HCT116 (cell line): ENCODE data around the gene CPNE8. TPM values are rescaled to one million over a fixed set of nuclear protein-coding genes. Genes with fewer than 3 reads are reported as not detected.

Experiments used
- ATAC-seq: fragments of 200-7000 bp; cut with Tn5 transposase; 2 replicates; pipeline ENCODE4 v1.9.1; 2020; ENCODE audit warnings: mild to moderate bottlenecking, moderate library complexity
- BruUV-seq: library from RNA; stranded (reverse); fragments of 400-500 nt; replicated peaks from 2 replicates; lab custom pipeline; 2021; lab: Mats Ljungman, UMichigan
- CTCF ChIA-PET: fragments of 300-600 bp; sonication (Branson Sonifier 250); formaldehyde crosslinking; loops from one replicate; lab custom pipeline; 2021; ENCODE audit warnings: antibody characterized with exemption; lab: Charles Lee
- POLR2A ChIA-PET: fragments of 300-600, 350-600 bp; sonication (Branson Sonifier 250); formaldehyde crosslinking; loops from one replicate; lab custom pipeline; 2021; ENCODE audit warnings: antibody characterized with exemption; lab: Charles Lee
- RAD21 ChIA-PET, 2 experiments: fragments of 300-600 bp; sonication (Branson Sonifier 250); formaldehyde crosslinking; loops; one replicate each; lab custom pipeline; 2023; ENCODE audit warnings: low total read pairs in 2 of 2; ENCODE audit not compliant: uncharacterized antibody in 2 of 2, unreplicated experiment in 2 of 2, low non-redundant PET in 1 of 2; lab: Charles Lee
- DNase-seq: peaks from one replicate; pipeline ENCODE4 v3.0.0-alpha.2; 2010; ENCODE audit warnings: low read depth, low spot score
- H2AFZ ChIP-seq: fragments of 200-600 bp; shearing (Covaris generic), sonication (generic); 2 replicates; pipeline ENCODE4 v1.6.1; 2017; ENCODE audit warnings: low read depth, mixed run types, mixed read lengths, antibody characterized with exemption, low read length; ENCODE audit not compliant: poor library complexity, severe bottlenecking
- H3K27ac ChIP-seq: 2 replicates; pipeline ENCODE4 v1.5.1; 2012; ENCODE audit warnings: low read depth, low read length
- H3K27me3 ChIP-seq: fragments of 200-600 bp; sonication (generic); 2 replicates; pipeline ENCODE4 v1.6.1; 2016; ENCODE audit warnings: mixed run types, low read length, mixed read lengths; ENCODE audit not compliant: insufficient read depth
- H3K36me3 ChIP-seq, 2 experiments: fragments of 200-500 bp in 1 of 2; fragments of 200-600 bp in 1 of 2; sonication (Bioruptor generic) in 1 of 2; sonication (generic) in 1 of 2; 2 replicates each; pipeline versions ENCODE4 v1.5.1 to v1.6.1; 2014 to 2016; ENCODE audit warnings: low read length in 2 of 2, inconsistent platforms in 1 of 2, mixed read lengths in 1 of 2, mixed run types in 1 of 2; ENCODE audit not compliant: insufficient read depth in 2 of 2, control insufficient read depth in 1 of 2
- H3K4me1 ChIP-seq, 2 experiments: fragments of 200-600 bp in 1 of 2; sonication (generic) in 1 of 2; 2 replicates each; pipeline versions ENCODE4 v1.5.1 to v1.6.1; 2012 to 2017; ENCODE audit warnings: low read length in 2 of 2, inconsistent platforms in 1 of 2, mild to moderate bottlenecking in 1 of 2, mixed read lengths in 1 of 2, mixed run types in 1 of 2, moderate library complexity in 1 of 2; ENCODE audit not compliant: insufficient read depth in 2 of 2, control insufficient read depth in 1 of 2
- H3K4me2 ChIP-seq: fragments of 200-600 bp; sonication (generic); 2 replicates; pipeline ENCODE4 v1.6.1; 2017; ENCODE audit warnings: mixed run types, low read length, mixed read lengths
- H3K4me3 ChIP-seq, 2 experiments: fragments of 200-600 bp in 1 of 2; sonication (generic) in 1 of 2; replicated peaks in 1 of 2; 2 replicates each; pipeline ENCODE4 v1.5.1; 2011 to 2016; ENCODE audit warnings: low read length in 2 of 2, control low read depth in 1 of 2, low read depth in 1 of 2, mild to moderate bottlenecking in 1 of 2, mixed read lengths in 1 of 2, mixed run types in 1 of 2
- H3K79me2 ChIP-seq: fragments of 200-600 bp; sonication (generic); 2 replicates; pipeline ENCODE4 v1.6.1; 2017; ENCODE audit warnings: mild to moderate bottlenecking, mixed run types, low read length, moderate library complexity, mixed read lengths; ENCODE audit not compliant: insufficient read depth
- H3K9ac ChIP-seq: fragments of 200-600 bp; sonication (generic); 2 replicates; pipeline ENCODE4 v1.6.1; 2016; ENCODE audit warnings: low read length, mixed read lengths
- H3K9me2 ChIP-seq: fragments of 200-600 bp; sonication (generic), shearing (Covaris generic); 2 replicates; pipeline ENCODE4 v1.6.1; 2017; ENCODE audit warnings: mixed run types, mild to moderate bottlenecking, moderate library complexity; ENCODE audit not compliant: insufficient read depth
- H3K9me3 ChIP-seq, 2 experiments: fragments of 200-500 bp in 1 of 2; fragments of 200-600 bp in 1 of 2; sonication (Bioruptor generic) in 1 of 2; sonication (generic) in 1 of 2; 2 replicates each; pipeline ENCODE4 v1.6.1; 2014 to 2017; ENCODE audit warnings: low read length in 2 of 2, mixed read lengths in 2 of 2, inconsistent platforms in 1 of 2, low read depth in 1 of 2, mild to moderate bottlenecking in 1 of 2, mixed run types in 1 of 2, moderate library complexity in 1 of 2; ENCODE audit not compliant: control insufficient read depth in 1 of 2, insufficient read depth in 1 of 2
- H4K20me1 ChIP-seq: fragments of 200-600 bp; sonication (generic), shearing (Covaris generic); 2 replicates; pipeline ENCODE4 v1.6.1; 2017; ENCODE audit warnings: mixed run types, mild to moderate bottlenecking, moderate library complexity; ENCODE audit not compliant: insufficient read depth
- CEBPB ChIP-seq: IDR thresholded peaks from 2 replicates; pipeline ENCODE4 v1.6.1; 2012; ENCODE audit warnings: low read depth
- EGR1 ChIP-seq: IDR thresholded peaks from 2 replicates; pipeline ENCODE4 v1.6.1; 2012; ENCODE audit warnings: low read depth
- JUND ChIP-seq: IDR thresholded peaks from 2 replicates; pipeline ENCODE4 v1.6.1; 2012
- POLR2A ChIP-seq: IDR thresholded peaks from 2 replicates; pipeline ENCODE4 v1.7.0; 2011; ENCODE audit warnings: borderline replicate concordance; ENCODE audit not compliant: insufficient read depth, insufficient read length; ENCODE audit errors: extremely low read depth
- RAD21 ChIP-seq: IDR thresholded peaks from 2 replicates; pipeline ENCODE4 v1.6.1; 2012; ENCODE audit warnings: low read depth, mild to moderate bottlenecking
- SRF ChIP-seq: IDR thresholded peaks from 2 replicates; pipeline ENCODE4 v1.6.1; 2012; ENCODE audit warnings: low read depth
- TCF7L2 ChIP-seq: IDR thresholded peaks from 2 replicates; pipeline ENCODE4 v1.7.0; 2011; ENCODE audit warnings: borderline replicate concordance, inconsistent platforms; ENCODE audit not compliant: insufficient read depth, insufficient read length; ENCODE audit errors: extremely low read depth
- ZFX ChIP-seq: fragments of 450-650 bp; IDR thresholded peaks from 2 replicates; pipeline ENCODE4 v1.6.1; 2017
- ZNF274 ChIP-seq: fragments of 200-500 bp; sonication (Bioruptor generic); IDR thresholded peaks from 2 replicates; pipeline ENCODE4 v1.6.1; 2014; ENCODE audit warnings: mild to moderate bottlenecking, low read depth, low read length, inconsistent platforms
- intact Hi-C: fragments of 100-400 bp; cut with micrococcal nuclease; formaldehyde crosslinking; loops from 2 replicates; pipeline ENCODE4 v1.10.0; 2022
- total RNA-seq: library from RNA; stranded (reverse); gene quantifications from one replicate; pipeline ENCODE4 v1.2.1, GENCODE V29; 2021; ENCODE audit not compliant: unreplicated experiment
- TF ChIP-seq, protein P1 (sequence below): IDR thresholded peaks from 2 replicates; pipeline ENCODE4 v1.6.1; 2012; ENCODE audit warnings: low read depth
- TF ChIP-seq, protein P2 (sequence below): IDR thresholded peaks from 2 replicates; pipeline ENCODE4 v1.6.1; 2012

The CPNE8 gene
- total RNA-seq, 1 experiment from 2014 or later = 14.2 TPM

- ChIA-PET POLR2A (no interaction called here), RAD21 (no interaction called here), CTCF (no interaction called here)
- TF ChIP-seq RAD21 (no peak), POLR2A (no peak)
- TF ChIP-seq, protein P1, sequence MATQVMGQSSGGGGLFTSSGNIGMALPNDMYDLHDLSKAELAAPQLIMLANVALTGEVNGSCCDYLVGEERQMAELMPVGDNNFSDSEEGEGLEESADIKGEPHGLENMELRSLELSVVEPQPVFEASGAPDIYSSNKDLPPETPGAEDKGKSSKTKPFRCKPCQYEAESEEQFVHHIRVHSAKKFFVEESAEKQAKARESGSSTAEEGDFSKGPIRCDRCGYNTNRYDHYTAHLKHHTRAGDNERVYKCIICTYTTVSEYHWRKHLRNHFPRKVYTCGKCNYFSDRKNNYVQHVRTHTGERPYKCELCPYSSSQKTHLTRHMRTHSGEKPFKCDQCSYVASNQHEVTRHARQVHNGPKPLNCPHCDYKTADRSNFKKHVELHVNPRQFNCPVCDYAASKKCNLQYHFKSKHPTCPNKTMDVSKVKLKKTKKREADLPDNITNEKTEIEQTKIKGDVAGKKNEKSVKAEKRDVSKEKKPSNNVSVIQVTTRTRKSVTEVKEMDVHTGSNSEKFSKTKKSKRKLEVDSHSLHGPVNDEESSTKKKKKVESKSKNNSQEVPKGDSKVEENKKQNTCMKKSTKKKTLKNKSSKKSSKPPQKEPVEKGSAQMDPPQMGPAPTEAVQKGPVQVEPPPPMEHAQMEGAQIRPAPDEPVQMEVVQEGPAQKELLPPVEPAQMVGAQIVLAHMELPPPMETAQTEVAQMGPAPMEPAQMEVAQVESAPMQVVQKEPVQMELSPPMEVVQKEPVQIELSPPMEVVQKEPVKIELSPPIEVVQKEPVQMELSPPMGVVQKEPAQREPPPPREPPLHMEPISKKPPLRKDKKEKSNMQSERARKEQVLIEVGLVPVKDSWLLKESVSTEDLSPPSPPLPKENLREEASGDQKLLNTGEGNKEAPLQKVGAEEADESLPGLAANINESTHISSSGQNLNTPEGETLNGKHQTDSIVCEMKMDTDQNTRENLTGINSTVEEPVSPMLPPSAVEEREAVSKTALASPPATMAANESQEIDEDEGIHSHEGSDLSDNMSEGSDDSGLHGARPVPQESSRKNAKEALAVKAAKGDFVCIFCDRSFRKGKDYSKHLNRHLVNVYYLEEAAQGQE = no peak
- DNase-seq (no peak), ATAC-seq (no peak)
- BruUV-seq = no TSS peak
- H3K4me3 ChIP-seq = no peak overlapping the region
- H3K4me1 ChIP-seq = no peaks in the 10 kb centered on the region
- H3K4me2 ChIP-seq = no peak overlapping the region
- H3K9me3 ChIP-seq = no peaks in the 10 kb centered on the region
- no peaks in the 10 kb centered on the region for H3K79me2 ChIP-seq
- no peaks in the 10 kb centered on the region for H3K27me3 ChIP-seq
- H3K36me3 ChIP-seq = no peaks in the 10 kb centered on the region
- no peak overlapping the region for H3K9ac ChIP-seq
- H3K27ac ChIP-seq = no peak overlapping the region
- H3K9me2 ChIP-seq = no peaks in the 10 kb centered on the region
- no peaks in the 10 kb centered on the region for H4K20me1 ChIP-seq
- no peak overlapping the region for H2AFZ ChIP-seq
- intact Hi-C loops = no loop called here
These were observed 265.8 kb downstream of the CPNE8 start for GRCh38 chr12:38639625-38640024.

- intact Hi-C loops = no loop called here
- Histone ChIP-seq H3K79me2 (no peaks in the 10 kb centered on the region), H4K20me1 (no peaks in the 10 kb centered on the region), H3K9me2 (no peaks in the 10 kb centered on the region), H3K27me3 (no peaks in the 10 kb centered on the region), H2AFZ (no peak overlapping the region), H3K9ac (no peak overlapping the region), H3K4me2 (no peak overlapping the region), H3K9me3 (no peaks in the 10 kb centered on the region), H3K4me3 (no peak overlapping the region), H3K36me3 (no peaks in the 10 kb centered on the region), H3K4me1 (no peaks in the 10 kb centered on the region), H3K27ac (no peak overlapping the region)
- ChIA-PET CTCF (no interaction called here), POLR2A (no interaction called here), RAD21 (no interaction called here)
- DNase-seq (no peak), ATAC-seq (no peak)
- no TSS peak for BruUV-seq
- TF ChIP-seq EGR1 (no peak), POLR2A (no peak), SRF (no peak), TCF7L2 (no peak), CEBPB (no peak), JUND (no peak), ZNF274 (no peak), ZFX (no peak)
- TF ChIP-seq, protein P1 = no peak
- TF ChIP-seq, protein P2, sequence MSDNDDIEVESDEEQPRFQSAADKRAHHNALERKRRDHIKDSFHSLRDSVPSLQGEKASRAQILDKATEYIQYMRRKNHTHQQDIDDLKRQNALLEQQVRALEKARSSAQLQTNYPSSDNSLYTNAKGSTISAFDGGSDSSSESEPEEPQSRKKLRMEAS = no peak
These were observed 267.0 kb downstream of the CPNE8 start for GRCh38 chr12:38638401-38638800.
